Chondrocyte (in vitro differentiated cells): ENCODE measurements around the gene FAF1. TPM values are rescaled to one million over a fixed set of nuclear protein-coding genes. Genes with fewer than 3 reads are reported as not detected.

Experiments
- DNase-seq: peaks from one replicate; pipeline ENCODE4 v3.0.0; 2021; ENCODE audit warnings: mixed read lengths, low spot score
- H3K27ac Mint-ChIP-seq: one replicate; pipeline ENCODE4 v1.8.0; 2021; ENCODE audit warnings: mild to moderate bottlenecking, moderate library complexity, mixed read lengths; ENCODE audit not compliant: unreplicated experiment
- H3K27me3 Mint-ChIP-seq: 2 replicates; pipeline ENCODE4 v1.8.0; 2021; ENCODE audit warnings: low read depth, mixed read lengths
- H3K36me3 Mint-ChIP-seq: 2 replicates; pipeline ENCODE4 v1.8.0; 2021; ENCODE audit warnings: low read depth, mixed read lengths
- H3K4me1 Mint-ChIP-seq: 2 replicates; pipeline ENCODE4 v1.8.0; 2021; ENCODE audit warnings: low read depth, mild to moderate bottlenecking, mixed read lengths
- H3K4me3 Mint-ChIP-seq: one replicate; pipeline ENCODE4 v1.8.0; 2021; ENCODE audit warnings: mild to moderate bottlenecking, moderate library complexity, mixed read lengths; ENCODE audit not compliant: unreplicated experiment
- H3K9me3 Mint-ChIP-seq: 2 replicates; pipeline ENCODE4 v1.8.0; 2021; ENCODE audit warnings: low read depth, mixed read lengths
- total RNA-seq: library from RNA; stranded (reverse); gene quantifications from 3 replicates; pipeline ENCODE4 v1.2.1, GENCODE V29; 2021
- TF ChIP-seq, protein P1 (sequence below): fragments of 200-600 bp; sonication (generic); IDR thresholded peaks from 2 replicates; pipeline ENCODE4 v1.5.0; 2021; ENCODE audit warnings: antibody characterized with exemption, mild to moderate bottlenecking, moderate library complexity

Gene FAF1
- total RNA-seq, 1 donor from 2014 or later: 38.7 TPM

DNA sequence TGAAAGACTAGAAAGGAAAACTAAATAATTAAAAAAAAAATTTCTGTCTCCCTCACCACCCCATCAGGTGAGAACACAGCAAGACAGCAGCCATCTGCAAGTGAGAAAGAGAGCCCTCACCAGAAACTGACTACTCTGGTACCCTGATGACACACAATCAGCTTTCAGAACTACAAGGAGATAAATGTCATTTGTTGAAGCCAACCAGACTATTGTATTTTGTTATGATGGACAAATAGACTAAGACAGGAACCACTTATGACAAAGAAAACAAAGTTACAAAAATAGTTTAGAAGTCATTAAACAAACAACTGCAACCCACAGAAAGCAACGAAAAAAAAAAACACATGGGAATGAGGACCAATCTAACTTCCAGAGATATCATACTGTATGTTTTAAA is 98.3 kb downstream of the FAF1 start:
- H3K27me3 Mint-ChIP-seq: no peaks in the 10 kb centered on the region
- TF ChIP-seq, protein P1, sequence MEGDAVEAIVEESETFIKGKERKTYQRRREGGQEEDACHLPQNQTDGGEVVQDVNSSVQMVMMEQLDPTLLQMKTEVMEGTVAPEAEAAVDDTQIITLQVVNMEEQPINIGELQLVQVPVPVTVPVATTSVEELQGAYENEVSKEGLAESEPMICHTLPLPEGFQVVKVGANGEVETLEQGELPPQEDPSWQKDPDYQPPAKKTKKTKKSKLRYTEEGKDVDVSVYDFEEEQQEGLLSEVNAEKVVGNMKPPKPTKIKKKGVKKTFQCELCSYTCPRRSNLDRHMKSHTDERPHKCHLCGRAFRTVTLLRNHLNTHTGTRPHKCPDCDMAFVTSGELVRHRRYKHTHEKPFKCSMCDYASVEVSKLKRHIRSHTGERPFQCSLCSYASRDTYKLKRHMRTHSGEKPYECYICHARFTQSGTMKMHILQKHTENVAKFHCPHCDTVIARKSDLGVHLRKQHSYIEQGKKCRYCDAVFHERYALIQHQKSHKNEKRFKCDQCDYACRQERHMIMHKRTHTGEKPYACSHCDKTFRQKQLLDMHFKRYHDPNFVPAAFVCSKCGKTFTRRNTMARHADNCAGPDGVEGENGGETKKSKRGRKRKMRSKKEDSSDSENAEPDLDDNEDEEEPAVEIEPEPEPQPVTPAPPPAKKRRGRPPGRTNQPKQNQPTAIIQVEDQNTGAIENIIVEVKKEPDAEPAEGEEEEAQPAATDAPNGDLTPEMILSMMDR: no peak
- H3K27ac Mint-ChIP-seq: peak overlapping the region; percentile 74
- DNase-seq: no peak
- H3K9me3 Mint-ChIP-seq: peaks cover 42% of the 10 kb centered on the region
- H3K4me1 Mint-ChIP-seq: peaks cover 11% of the 10 kb centered on the region
- H3K4me3 Mint-ChIP-seq: no peak overlapping the region
- H3K36me3 Mint-ChIP-seq: peaks cover 13% of the 10 kb centered on the region

DNA sequence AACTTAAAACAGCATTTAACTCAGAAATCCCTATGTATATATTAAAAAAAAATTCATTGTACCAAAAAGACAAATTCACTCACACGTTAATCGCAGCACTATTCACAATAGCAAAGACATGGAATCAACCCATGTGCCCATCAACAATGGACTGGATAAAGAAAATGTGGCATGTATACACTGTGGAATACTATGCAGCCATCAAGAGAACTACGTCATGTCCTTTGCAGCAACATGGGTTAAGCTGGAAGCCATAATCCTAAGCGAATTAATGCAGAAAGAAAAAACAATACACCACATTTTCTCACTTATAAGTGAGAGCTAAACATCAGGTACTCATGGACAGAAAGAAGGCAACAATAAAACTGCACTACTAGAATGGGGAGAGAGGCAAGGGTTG is 99.4 kb downstream of the FAF1 start:
- no peaks in the 10 kb centered on the region for H3K27me3 Mint-ChIP-seq
- H3K4me3 Mint-ChIP-seq: no peak overlapping the region
- no peak for DNase-seq
- H3K27ac Mint-ChIP-seq: no peak overlapping the region
- peaks cover 36% of the 10 kb centered on the region for H3K9me3 Mint-ChIP-seq
- TF ChIP-seq, protein P1: no peak
- H3K4me1 Mint-ChIP-seq: peaks cover 11% of the 10 kb centered on the region
- H3K36me3 Mint-ChIP-seq: peaks cover 13% of the 10 kb centered on the region

DNA sequence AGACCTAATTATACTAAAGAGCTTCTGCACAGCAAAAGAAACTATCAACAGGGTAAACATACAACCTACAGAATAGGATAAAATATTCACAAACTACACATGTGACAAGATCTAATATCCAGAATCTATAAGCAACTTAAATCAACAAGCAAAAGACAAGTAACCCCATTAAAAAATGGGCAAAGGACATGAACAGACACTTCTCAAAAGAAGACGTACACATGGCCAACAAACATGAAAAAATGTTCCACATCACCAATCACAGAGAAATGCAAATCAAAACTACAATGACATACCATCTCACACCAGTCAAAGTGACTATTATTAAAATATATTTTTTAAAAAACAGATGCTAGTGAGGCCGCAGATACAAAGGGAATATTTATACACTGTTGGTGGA is 99.8 kb downstream of the FAF1 start:
- Mint-ChIP-seq H3K27me3 (no peaks in the 10 kb centered on the region), H3K4me1 (peaks cover 11% of the 10 kb centered on the region), H3K27ac (no peak overlapping the region), H3K36me3 (peaks cover 13% of the 10 kb centered on the region), H3K4me3 (no peak overlapping the region), H3K9me3 (peaks cover 36% of the 10 kb centered on the region)
- no peak for DNase-seq
- TF ChIP-seq, protein P1: no peak

DNA sequence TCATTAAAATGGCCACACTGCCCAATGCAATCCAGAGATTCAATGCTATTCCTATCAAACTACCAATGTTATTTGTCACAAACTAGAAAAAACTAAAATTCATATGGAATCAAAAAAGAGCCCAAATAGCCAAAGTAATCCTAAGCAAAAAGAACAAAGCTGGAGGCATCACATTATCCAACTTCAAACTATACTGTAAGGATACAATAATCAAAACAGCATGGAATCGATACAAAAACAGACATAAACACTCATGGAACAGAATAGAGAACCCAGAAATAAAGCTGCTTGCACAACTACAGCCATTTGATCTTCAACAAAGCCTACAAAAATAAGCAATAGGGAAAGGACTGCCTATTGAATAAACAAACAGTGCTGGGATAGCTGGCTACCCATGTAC is 100.4 kb downstream of the FAF1 start:
- Mint-ChIP-seq H3K4me1 (peaks cover 11% of the 10 kb centered on the region), H3K36me3 (peaks cover 13% of the 10 kb centered on the region), H3K27me3 (no peaks in the 10 kb centered on the region), H3K9me3 (peaks cover 36% of the 10 kb centered on the region), H3K4me3 (no peak overlapping the region), H3K27ac (no peak overlapping the region)
- TF ChIP-seq, protein P1: no peak
- DNase-seq: no peak

DNA sequence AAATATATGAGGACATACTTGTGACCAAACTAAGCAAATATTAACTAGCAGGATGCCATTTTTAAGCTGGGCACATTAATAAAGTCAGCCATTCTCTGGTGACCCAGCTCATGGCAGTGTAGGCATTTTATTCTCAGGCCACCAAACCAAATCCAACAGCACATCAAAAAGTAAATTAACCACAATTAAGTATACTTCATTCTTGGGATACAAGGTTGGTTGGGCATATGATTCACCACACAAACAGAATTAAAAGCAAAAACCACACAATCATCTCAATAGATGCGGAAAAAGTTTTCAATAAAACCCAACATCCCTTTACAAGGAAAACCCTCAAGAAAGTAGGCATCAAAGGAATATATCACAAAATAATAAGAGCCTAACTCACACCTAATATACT is 101.3 kb downstream of the FAF1 start:
- TF ChIP-seq, protein P1: no peak
- Mint-ChIP-seq H3K4me3 (no peak overlapping the region), H3K36me3 (peaks cover 13% of the 10 kb centered on the region), H3K4me1 (peaks cover 11% of the 10 kb centered on the region), H3K27me3 (no peaks in the 10 kb centered on the region), H3K27ac (no peak overlapping the region), H3K9me3 (peaks cover 36% of the 10 kb centered on the region)
- DNase-seq: no peak
